WTC11 (cell line): Measurements from ENCODE around the gene STAC. TPM values are rescaled to one million over a fixed set of nuclear protein-coding genes. Genes with fewer than 3 reads are reported as not detected.

ENCODE experiments used
- ATAC-seq: fragments of 200-7000 bp; cut with Tn5 transposase; 2 replicates; pipeline ENCODE4 v1.10.0; 2021; ENCODE audit warnings: mild to moderate bottlenecking, moderate library complexity
- CTCF ChIA-PET: fragments of 300-600 bp; sonication (Branson Sonifier 250); formaldehyde crosslinking; loops from one replicate; lab custom pipeline; 2021; ENCODE audit warnings: antibody characterized with exemption; lab: Charles Lee
- POLR2A ChIA-PET: fragments of 350-600 bp; sonication (Branson Sonifier 250); formaldehyde crosslinking; loops from one replicate; lab custom pipeline; 2021; ENCODE audit warnings: antibody characterized with exemption; lab: Charles Lee
- DNase-seq: peaks from one replicate; pipeline ENCODE4 v3.0.0; 2021; ENCODE audit warnings: low spot score
- H3K27ac Mint-ChIP-seq: 2 replicates; pipeline ENCODE4 v1.8.0; 2021; ENCODE audit warnings: mixed read lengths
- H3K27me3 Mint-ChIP-seq: 2 replicates; pipeline ENCODE4 v1.8.0; 2021; ENCODE audit warnings: low read depth, mild to moderate bottlenecking, moderate library complexity, mixed read lengths
- H3K36me3 Mint-ChIP-seq: 2 replicates; pipeline ENCODE4 v1.8.0; 2021; ENCODE audit warnings: mixed read lengths
- H3K4me1 Mint-ChIP-seq: 2 replicates; pipeline ENCODE4 v1.8.0; 2022; ENCODE audit warnings: mixed read lengths
- H3K4me3 Mint-ChIP-seq: 2 replicates; pipeline ENCODE4 v1.8.0; 2021; ENCODE audit warnings: mild to moderate bottlenecking, moderate library complexity, mixed read lengths
- H3K9me3 Mint-ChIP-seq: 2 replicates; pipeline ENCODE4 v1.8.0; 2021; ENCODE audit warnings: mixed read lengths
- CBFB ChIP-seq: sonication (generic); formaldehyde crosslinking; IDR thresholded peaks from 2 replicates; pipeline ENCODE4 v1.8.1; 2022; ENCODE audit warnings: mild to moderate bottlenecking, low read depth, missing genetic modification reagents
- ELF4 ChIP-seq: sonication (generic); formaldehyde crosslinking; IDR thresholded peaks from 2 replicates; pipeline ENCODE4 v1.8.1; 2022; ENCODE audit warnings: low read depth, mild to moderate bottlenecking, moderate library complexity, missing genetic modification reagents
- FOXJ3 ChIP-seq: sonication (generic); formaldehyde crosslinking; IDR thresholded peaks from 2 replicates; pipeline ENCODE4 v1.9.0; 2021; ENCODE audit warnings: missing genetic modification reagents, mild to moderate bottlenecking, borderline replicate concordance
- MXD4 ChIP-seq: fragments of 250-450 bp; sonication (Bioruptor Pico); IDR thresholded peaks from 2 replicates; pipeline ENCODE4 v1.8.0; 2021; ENCODE audit warnings: mild to moderate bottlenecking, moderate library complexity, borderline replicate concordance
- OVOL2 ChIP-seq: fragments of 250-450 bp; sonication (Bioruptor Pico); IDR thresholded peaks from 2 replicates; pipeline ENCODE4 v1.9.0; 2021; ENCODE audit warnings: mild to moderate bottlenecking, borderline replicate concordance
- RORB ChIP-seq: fragments of 250-450 bp; sonication (Bioruptor Pico); IDR thresholded peaks from 2 replicates; pipeline ENCODE4 v1.9.0; 2021; ENCODE audit warnings: mild to moderate bottlenecking
- SMAD4 ChIP-seq: sonication (generic); formaldehyde crosslinking; IDR thresholded peaks from 2 replicates; pipeline ENCODE4 v1.8.0; 2022; ENCODE audit warnings: mild to moderate bottlenecking, missing genetic modification reagents
- ZNF121 ChIP-seq: sonication (generic); formaldehyde crosslinking; IDR thresholded peaks from 2 replicates; pipeline ENCODE4 v1.8.0; 2023; ENCODE audit warnings: missing genetic modification reagents
- ZNF396 ChIP-seq: fragments of 250-450 bp; sonication (Bioruptor Pico); IDR thresholded peaks from 2 replicates; pipeline ENCODE4 v1.8.0; 2021; ENCODE audit warnings: mild to moderate bottlenecking, moderate library complexity, borderline replicate concordance
- total RNA-seq: library from RNA; stranded (reverse); gene quantifications from 3 replicates; pipeline ENCODE4 v1.2.3, GENCODE V29; 2021
- TF ChIP-seq, protein P1 (sequence below): sonication (generic); formaldehyde crosslinking; IDR thresholded peaks from 2 replicates; pipeline ENCODE4 v1.8.1; 2023; ENCODE audit warnings: mild to moderate bottlenecking, missing genetic modification reagents
- TF ChIP-seq, protein P2 (sequence below): sonication (generic); formaldehyde crosslinking; IDR thresholded peaks from 2 replicates; pipeline ENCODE4 v1.8.1; 2022; ENCODE audit warnings: missing genetic modification reagents, borderline replicate concordance
- TF ChIP-seq, protein P3 (sequence below): sonication (generic); formaldehyde crosslinking; IDR thresholded peaks from 2 replicates; pipeline ENCODE4 v1.8.1; 2023; ENCODE audit warnings: mild to moderate bottlenecking, missing genetic modification reagents
- TF ChIP-seq, protein P4 (sequence below): fragments of 250-450 bp; sonication (Bioruptor Pico); IDR thresholded peaks from 2 replicates; pipeline ENCODE4 v1.8.0; 2021; ENCODE audit warnings: mild to moderate bottlenecking
- TF ChIP-seq, protein P5 (sequence below): sonication (generic); formaldehyde crosslinking; IDR thresholded peaks from 2 replicates; pipeline ENCODE4 v1.8.1; 2023; ENCODE audit warnings: mild to moderate bottlenecking, moderate library complexity, missing genetic modification reagents
- TF ChIP-seq, protein P6 (sequence below): sonication (generic); formaldehyde crosslinking; IDR thresholded peaks from 2 replicates; pipeline ENCODE4 v1.8.0; 2022; ENCODE audit warnings: mild to moderate bottlenecking, missing genetic modification reagents
- TF ChIP-seq, protein P7 (sequence below): sonication (generic); formaldehyde crosslinking; IDR thresholded peaks from 2 replicates; pipeline ENCODE4 v1.8.1; 2022; ENCODE audit warnings: low read depth, missing genetic modification reagents, borderline replicate concordance

Gene STAC
- total RNA-seq, 1 experiment from 2014 or later = 5.6 TPM

DNA sequence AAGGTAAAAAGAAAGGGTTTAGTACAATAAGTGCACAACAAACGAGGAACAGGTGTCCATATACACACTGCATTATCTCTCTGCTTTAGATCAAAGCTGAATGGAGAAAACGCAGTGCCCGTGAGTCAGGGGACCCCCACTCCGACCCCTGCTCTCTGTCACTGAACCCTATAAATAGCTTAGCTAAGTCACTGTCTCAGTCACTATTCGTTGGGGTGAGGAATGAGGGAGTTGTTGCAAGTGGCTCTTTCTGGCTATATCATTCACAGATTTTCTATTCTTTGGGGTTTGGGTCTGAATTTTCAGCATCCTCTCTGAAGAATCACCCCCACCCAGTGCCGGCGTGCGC is 458 bp upstream of the STAC start:
- H3K27ac Mint-ChIP-seq = no peak overlapping the region
- no peaks in the 10 kb centered on the region for H3K9me3 Mint-ChIP-seq
- no peak for DNase-seq
- peak overlapping the region; percentile 56 for H3K4me3 Mint-ChIP-seq
- H3K4me1 Mint-ChIP-seq = peaks cover 28% of the 10 kb centered on the region
- ChIA-PET CTCF (interaction anchor here (1.0 to 1.2 kb wide), 4 partner anchors 10 to 320 kb away, joined by 3 to 4 read pairs (median 3); no protein-coding TSS in a partner anchor), POLR2A (interaction anchor here (2.1 kb wide), 1 partner anchor 16 kb away, joined by 4 read pairs; no protein-coding TSS in a partner anchor)
- H3K27me3 Mint-ChIP-seq = peaks cover 32% of the 10 kb centered on the region
- TF ChIP-seq, protein P1, sequence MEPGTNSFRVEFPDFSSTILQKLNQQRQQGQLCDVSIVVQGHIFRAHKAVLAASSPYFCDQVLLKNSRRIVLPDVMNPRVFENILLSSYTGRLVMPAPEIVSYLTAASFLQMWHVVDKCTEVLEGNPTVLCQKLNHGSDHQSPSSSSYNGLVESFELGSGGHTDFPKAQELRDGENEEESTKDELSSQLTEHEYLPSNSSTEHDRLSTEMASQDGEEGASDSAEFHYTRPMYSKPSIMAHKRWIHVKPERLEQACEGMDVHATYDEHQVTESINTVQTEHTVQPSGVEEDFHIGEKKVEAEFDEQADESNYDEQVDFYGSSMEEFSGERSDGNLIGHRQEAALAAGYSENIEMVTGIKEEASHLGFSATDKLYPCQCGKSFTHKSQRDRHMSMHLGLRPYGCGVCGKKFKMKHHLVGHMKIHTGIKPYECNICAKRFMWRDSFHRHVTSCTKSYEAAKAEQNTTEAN = 0 out of 2 replicates have a peak, but pooled peaks have one; percentile 2
- no peak for TF ChIP-seq FOXJ3 (CRISPR knock-in tag)
- H3K36me3 Mint-ChIP-seq = no peaks in the 10 kb centered on the region; the same call in 1 of the 2 replicates
- ATAC-seq = peak; percentile 3; the same call in 1 of the 2 replicates

DNA sequence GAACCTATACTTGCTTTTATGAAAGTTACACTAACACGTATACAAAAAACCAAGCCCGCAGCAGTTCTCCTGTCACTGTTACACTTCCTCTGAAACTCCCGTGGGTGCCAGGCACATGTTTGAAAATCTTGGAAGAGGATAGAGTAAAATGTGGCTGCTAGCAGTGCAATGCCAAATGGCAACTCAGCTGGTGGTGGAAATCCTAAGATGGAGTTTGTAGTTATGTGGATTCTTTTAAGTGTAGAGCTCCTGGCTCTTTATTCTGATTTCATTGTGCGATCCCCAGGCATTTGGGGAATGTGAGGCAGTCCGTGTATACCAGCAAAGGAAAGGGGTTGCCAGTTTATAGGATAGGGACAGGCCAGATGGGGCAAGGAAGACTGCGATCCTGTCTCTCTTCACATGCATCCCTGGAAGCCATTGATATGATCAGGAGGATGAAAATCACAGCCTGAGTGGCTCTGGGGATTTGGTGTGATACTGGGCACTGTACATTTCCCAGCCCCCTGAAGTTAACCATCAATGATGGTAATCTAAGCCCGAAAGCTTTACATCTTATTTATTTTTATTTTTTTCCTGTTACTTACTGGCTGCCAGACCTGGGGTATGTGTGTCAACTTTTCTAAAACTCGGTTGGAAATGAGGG is 1.1 kb downstream of the STAC start:
- DNase-seq (no peak), ATAC-seq (peak; percentile 65)
- H3K36me3 Mint-ChIP-seq = peaks cover 2% of the 10 kb centered on the region
- peak overlapping the region; percentile 91 for H3K4me3 Mint-ChIP-seq
- no peaks in the 10 kb centered on the region for H3K9me3 Mint-ChIP-seq
- peaks cover 32% of the 10 kb centered on the region for H3K27me3 Mint-ChIP-seq
- no peak overlapping the region for H3K27ac Mint-ChIP-seq
- peaks cover 28% of the 10 kb centered on the region for H3K4me1 Mint-ChIP-seq
- TF ChIP-seq SMAD4 (CRISPR knock-in tag) = no peak
- TF ChIP-seq, protein P2, sequence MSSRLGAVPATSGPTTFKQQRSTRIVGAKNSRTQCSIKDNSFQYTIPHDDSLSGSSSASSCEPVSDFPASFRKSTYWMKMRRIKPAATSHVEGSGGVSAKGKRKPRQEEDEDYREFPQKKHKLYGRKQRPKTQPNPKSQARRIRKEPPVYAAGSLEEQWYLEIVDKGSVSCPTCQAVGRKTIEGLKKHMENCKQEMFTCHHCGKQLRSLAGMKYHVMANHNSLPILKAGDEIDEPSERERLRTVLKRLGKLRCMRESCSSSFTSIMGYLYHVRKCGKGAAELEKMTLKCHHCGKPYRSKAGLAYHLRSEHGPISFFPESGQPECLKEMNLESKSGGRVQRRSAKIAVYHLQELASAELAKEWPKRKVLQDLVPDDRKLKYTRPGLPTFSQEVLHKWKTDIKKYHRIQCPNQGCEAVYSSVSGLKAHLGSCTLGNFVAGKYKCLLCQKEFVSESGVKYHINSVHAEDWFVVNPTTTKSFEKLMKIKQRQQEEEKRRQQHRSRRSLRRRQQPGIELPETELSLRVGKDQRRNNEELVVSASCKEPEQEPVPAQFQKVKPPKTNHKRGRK (CRISPR knock-in tag) = no peak
- TF ChIP-seq ELF4 (CRISPR knock-in tag) = no peak
- TF ChIP-seq, protein P3, sequence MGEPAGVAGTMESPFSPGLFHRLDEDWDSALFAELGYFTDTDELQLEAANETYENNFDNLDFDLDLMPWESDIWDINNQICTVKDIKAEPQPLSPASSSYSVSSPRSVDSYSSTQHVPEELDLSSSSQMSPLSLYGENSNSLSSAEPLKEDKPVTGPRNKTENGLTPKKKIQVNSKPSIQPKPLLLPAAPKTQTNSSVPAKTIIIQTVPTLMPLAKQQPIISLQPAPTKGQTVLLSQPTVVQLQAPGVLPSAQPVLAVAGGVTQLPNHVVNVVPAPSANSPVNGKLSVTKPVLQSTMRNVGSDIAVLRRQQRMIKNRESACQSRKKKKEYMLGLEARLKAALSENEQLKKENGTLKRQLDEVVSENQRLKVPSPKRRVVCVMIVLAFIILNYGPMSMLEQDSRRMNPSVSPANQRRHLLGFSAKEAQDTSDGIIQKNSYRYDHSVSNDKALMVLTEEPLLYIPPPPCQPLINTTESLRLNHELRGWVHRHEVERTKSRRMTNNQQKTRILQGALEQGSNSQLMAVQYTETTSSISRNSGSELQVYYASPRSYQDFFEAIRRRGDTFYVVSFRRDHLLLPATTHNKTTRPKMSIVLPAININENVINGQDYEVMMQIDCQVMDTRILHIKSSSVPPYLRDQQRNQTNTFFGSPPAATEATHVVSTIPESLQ (CRISPR knock-in tag) = no peak
- TF ChIP-seq CBFB (CRISPR knock-in tag) = no peak
- no peak for TF ChIP-seq MXD4 (CRISPR knock-in tag)
- TF ChIP-seq, protein P1 = no peak
- TF ChIP-seq OVOL2 (CRISPR knock-in tag) = no peak
- TF ChIP-seq, protein P4, sequence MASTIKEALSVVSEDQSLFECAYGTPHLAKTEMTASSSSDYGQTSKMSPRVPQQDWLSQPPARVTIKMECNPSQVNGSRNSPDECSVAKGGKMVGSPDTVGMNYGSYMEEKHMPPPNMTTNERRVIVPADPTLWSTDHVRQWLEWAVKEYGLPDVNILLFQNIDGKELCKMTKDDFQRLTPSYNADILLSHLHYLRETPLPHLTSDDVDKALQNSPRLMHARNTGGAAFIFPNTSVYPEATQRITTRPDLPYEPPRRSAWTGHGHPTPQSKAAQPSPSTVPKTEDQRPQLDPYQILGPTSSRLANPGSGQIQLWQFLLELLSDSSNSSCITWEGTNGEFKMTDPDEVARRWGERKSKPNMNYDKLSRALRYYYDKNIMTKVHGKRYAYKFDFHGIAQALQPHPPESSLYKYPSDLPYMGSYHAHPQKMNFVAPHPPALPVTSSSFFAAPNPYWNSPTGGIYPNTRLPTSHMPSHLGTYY = no peak
- ChIA-PET POLR2A (interaction anchor here (0.6 to 2.1 kb wide), 2 partner anchors 18 to 116 kb away, joined by 4 to 7 read pairs; no protein-coding TSS in a partner anchor), CTCF (interaction anchor here (1.2 to 1.3 kb wide), 2 partner anchors 257 to 415 kb away, joined by 3 to 4 read pairs; no protein-coding TSS in a partner anchor)

DNA sequence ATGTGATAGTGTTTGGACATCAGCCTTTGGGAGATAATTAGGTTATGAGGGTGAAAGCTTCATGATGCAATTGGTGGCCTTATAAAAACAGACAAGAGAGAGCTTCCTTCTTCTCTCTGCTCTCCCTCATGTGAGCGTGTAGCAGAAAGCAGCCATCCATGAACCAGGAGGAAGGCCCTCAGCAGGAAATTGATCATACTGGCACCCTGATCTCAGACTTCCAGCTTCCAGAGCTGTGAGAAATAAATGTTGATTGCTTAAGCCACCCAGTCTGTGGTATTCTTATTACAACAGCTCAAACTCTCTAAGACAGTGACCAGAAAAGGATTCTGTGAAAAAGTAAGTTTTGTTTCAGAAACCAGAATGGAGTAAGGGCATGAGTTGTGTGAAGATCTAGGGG is 13.3 kb downstream of the STAC start:
- no peak for ATAC-seq
- no peak overlapping the region for H3K27ac Mint-ChIP-seq
- TF ChIP-seq, protein P5, sequence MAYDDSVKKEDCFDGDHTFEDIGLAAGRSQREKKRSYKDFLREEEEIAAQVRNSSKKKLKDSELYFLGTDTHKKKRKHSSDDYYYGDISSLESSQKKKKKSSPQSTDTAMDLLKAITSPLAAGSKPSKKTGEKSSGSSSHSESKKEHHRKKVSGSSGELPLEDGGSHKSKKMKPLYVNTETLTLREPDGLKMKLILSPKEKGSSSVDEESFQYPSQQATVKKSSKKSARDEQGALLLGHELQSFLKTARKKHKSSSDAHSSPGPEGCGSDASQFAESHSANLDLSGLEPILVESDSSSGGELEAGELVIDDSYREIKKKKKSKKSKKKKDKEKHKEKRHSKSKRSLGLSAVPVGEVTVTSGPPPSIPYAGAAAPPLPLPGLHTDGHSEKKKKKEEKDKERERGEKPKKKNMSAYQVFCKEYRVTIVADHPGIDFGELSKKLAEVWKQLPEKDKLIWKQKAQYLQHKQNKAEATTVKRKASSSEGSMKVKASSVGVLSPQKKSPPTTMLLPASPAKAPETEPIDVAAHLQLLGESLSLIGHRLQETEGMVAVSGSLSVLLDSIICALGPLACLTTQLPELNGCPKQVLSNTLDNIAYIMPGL (CRISPR knock-in tag) = no peak
- TF ChIP-seq, protein P6, sequence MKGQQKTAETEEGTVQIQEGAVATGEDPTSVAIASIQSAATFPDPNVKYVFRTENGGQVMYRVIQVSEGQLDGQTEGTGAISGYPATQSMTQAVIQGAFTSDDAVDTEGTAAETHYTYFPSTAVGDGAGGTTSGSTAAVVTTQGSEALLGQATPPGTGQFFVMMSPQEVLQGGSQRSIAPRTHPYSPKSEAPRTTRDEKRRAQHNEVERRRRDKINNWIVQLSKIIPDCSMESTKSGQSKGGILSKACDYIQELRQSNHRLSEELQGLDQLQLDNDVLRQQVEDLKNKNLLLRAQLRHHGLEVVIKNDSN (CRISPR knock-in tag) = no peak
- TF ChIP-seq ZNF121 (CRISPR knock-in tag) (no peak), FOXJ3 (CRISPR knock-in tag) (no peak), RORB (CRISPR knock-in tag) (no peak), ZNF396 (CRISPR knock-in tag) (no peak)
- TF ChIP-seq, protein P4 = no peak
- TF ChIP-seq, protein P7, sequence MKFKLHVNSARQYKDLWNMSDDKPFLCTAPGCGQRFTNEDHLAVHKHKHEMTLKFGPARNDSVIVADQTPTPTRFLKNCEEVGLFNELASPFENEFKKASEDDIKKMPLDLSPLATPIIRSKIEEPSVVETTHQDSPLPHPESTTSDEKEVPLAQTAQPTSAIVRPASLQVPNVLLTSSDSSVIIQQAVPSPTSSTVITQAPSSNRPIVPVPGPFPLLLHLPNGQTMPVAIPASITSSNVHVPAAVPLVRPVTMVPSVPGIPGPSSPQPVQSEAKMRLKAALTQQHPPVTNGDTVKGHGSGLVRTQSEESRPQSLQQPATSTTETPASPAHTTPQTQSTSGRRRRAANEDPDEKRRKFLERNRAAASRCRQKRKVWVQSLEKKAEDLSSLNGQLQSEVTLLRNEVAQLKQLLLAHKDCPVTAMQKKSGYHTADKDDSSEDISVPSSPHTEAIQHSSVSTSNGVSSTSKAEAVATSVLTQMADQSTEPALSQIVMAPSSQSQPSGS = no peak

More for the DNA sequence above, 13.3 kb downstream of the STAC start:
- H3K9me3 Mint-ChIP-seq = no peaks in the 10 kb centered on the region
- no peaks in the 10 kb centered on the region; the same call in 1 of the 2 replicates for H3K36me3 Mint-ChIP-seq
- DNase-seq = no peak
- CTCF ChIA-PET = no interaction called here
- no peaks in the 10 kb centered on the region for H3K27me3 Mint-ChIP-seq
- POLR2A ChIA-PET = no interaction called here
- H3K4me1 Mint-ChIP-seq = peaks cover 2% of the 10 kb centered on the region; the same call in 1 of the 2 replicates
- H3K4me3 Mint-ChIP-seq = no peak overlapping the region
